Measurements from ENCODE around the gene CELA2B.

The CELA2B gene

GRCh38 chr1:15451014-15451722 lies 24.7 kb upstream of the CELA2B start:
- no peak for TF ChIP-seq CTCF (IDR thresholded peaks at IDR 0.05; ENCODE audit: borderline replicate concordance, control extremely low read depth, extremely low read depth, insufficient read depth, missing control alignments)
- DNase-seq (ENCODE audit: low spot score): no peak
- in situ Hi-C loops (cut with MboI; ENCODE audit: low sequenced_read_pairs, unreplicated experiment): no loop called here

DNA sequence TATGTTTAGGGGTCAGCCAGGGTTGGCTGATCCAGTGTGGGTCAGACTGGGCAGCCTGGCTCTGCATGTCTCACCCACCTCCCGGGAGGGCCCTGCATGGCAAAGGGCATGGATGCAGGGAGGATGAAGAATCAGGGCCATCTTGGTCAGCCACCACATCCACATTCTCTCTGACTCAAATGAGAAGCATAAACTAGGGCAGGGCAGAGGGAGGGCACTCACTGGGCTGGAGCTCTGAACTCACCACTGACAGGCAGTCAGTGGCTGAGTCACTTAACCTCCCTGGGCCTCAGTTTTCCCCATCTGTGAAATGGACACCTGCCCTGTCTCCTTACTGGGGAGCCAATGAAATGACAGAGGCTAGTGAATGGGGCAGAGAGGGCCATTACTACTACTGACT lies 23.7 kb upstream of the CELA2B start:
- no peak for TF ChIP-seq CTCF (IDR thresholded peaks at IDR 0.05; ENCODE audit: borderline replicate concordance, control extremely low read depth, extremely low read depth, insufficient read depth, missing control alignments)
- DNase-seq (ENCODE audit: low spot score): no peak
- in situ Hi-C loops (cut with MboI; ENCODE audit: low sequenced_read_pairs, unreplicated experiment): no loop called here

GRCh38 chr1:15452866-15453571 lies 22.9 kb upstream of the CELA2B start:
- in situ Hi-C loops (cut with MboI; ENCODE audit: low sequenced_read_pairs, unreplicated experiment): no loop called here
- no peak for DNase-seq (ENCODE audit: low spot score)
- no peak for TF ChIP-seq CTCF (IDR thresholded peaks at IDR 0.05; ENCODE audit: borderline replicate concordance, control extremely low read depth, extremely low read depth, insufficient read depth, missing control alignments)

DNA sequence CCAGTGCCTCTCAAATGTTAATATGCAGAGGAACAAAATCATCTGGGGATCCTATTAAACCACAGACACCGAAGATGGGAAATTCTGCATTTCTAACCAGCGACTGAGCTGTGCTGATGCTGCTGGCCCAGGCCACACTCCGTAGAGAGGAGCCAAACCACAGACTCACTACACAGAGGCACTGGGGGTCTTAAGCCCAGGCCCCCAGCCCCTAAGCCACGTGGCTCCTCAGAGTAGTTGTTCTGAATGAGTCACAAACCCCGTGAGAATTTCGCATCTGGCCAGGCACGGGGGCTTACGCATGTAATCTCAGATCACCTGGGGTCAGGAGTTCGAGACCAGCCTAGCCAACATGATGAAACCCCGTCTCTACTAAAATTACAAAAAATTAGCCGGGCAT lies 22.2 kb upstream of the CELA2B start:
- no peak for DNase-seq (ENCODE audit: low spot score)
- in situ Hi-C loops (cut with MboI; ENCODE audit: low sequenced_read_pairs, unreplicated experiment): no loop called here
- TF ChIP-seq CTCF (IDR thresholded peaks at IDR 0.05; ENCODE audit: borderline replicate concordance, control extremely low read depth, extremely low read depth, insufficient read depth, missing control alignments): no peak

DNA sequence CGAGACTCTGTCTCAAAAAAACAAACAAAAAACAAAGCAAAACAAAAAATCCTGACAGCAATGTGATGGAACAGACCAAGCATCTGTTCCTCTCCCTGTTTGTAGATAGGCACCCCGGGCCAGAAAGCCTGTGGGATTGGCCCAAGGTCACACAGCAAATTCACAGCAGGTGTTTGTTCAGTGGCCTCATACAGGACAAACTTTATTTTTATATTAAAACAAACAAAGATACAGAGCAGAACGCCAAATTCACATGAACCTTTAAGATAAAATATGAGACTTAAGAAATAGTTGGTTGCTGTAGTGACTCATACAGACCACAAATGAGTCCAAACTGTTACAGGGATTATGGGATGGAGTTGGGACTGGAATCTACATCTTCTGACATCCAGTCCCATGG lies 21.6 kb upstream of the CELA2B start:
- no peak for TF ChIP-seq CTCF (IDR thresholded peaks at IDR 0.05; ENCODE audit: borderline replicate concordance, control extremely low read depth, extremely low read depth, insufficient read depth, missing control alignments)

DNA sequence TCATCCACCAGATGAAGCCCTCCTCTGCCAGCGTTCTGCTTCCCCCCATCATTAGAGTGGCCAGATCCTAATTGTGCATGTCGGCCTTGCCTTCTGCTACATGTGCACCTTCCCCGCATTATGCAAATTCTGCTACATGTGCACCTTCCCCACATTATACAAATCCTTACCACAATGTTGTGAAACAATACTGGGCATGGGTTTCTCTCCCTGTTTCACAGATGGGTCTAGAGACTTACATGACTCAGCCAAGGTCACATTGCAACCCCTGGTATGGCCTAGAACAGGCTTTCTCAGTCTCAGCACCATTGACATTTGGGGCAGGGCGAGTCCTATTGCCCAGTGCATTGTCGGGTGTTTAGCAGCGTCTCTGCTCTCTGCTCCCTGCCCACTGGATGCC lies 20.4 kb upstream of the CELA2B start:
- in situ Hi-C loops (cut with MboI; ENCODE audit: low sequenced_read_pairs, unreplicated experiment): no loop called here
- no peak for DNase-seq (ENCODE audit: low spot score)
- no peak for TF ChIP-seq CTCF (IDR thresholded peaks at IDR 0.05; ENCODE audit: borderline replicate concordance, control extremely low read depth, extremely low read depth, insufficient read depth, missing control alignments)

More for the DNA sequence above, 21.6 kb upstream of the CELA2B start:
- in situ Hi-C loops (cut with MboI; ENCODE audit: low sequenced_read_pairs, unreplicated experiment): no loop called here
- DNase-seq (ENCODE audit: low spot score): no peak

Data from GM13976 (cell line).